Hepatocyte (in vitro differentiated cells): Measurements from ENCODE around the gene SPATA19. TPM values are rescaled to one million over a fixed set of nuclear protein-coding genes. Genes with fewer than 3 reads are reported as not detected.

Source experiments
- DNase-seq: peaks from one replicate; pipeline ENCODE4 v3.0.0-alpha.2; 2016; ENCODE audit warnings: low spot score
- H2AFZ ChIP-seq: fragments of 200-600 bp; sonication (generic); 2 replicates; pipeline ENCODE4 v1.6.0; 2016; ENCODE audit warnings: antibody characterized with exemption, mild to moderate bottlenecking
- H3K27ac ChIP-seq: fragments of 200-600 bp; sonication (generic); 2 replicates; pipeline ENCODE4 v1.5.1; 2016; ENCODE audit warnings: mild to moderate bottlenecking
- H3K27me3 ChIP-seq: fragments of 200-600 bp; sonication (generic); 2 replicates; pipeline ENCODE4 v1.6.1; 2016
- H3K36me3 ChIP-seq: fragments of 200-600 bp; sonication (generic); replicated peaks from 2 replicates; pipeline ENCODE4 v1.5.1; 2016; ENCODE audit warnings: low read depth; ENCODE audit not compliant: insufficient read depth
- H3K4me1 ChIP-seq: fragments of 200-600 bp; sonication (generic); 2 replicates; pipeline ENCODE4 v1.5.1; 2016; ENCODE audit warnings: mild to moderate bottlenecking, moderate library complexity; ENCODE audit not compliant: insufficient read depth
- H3K4me2 ChIP-seq: fragments of 200-600 bp; sonication (generic); 2 replicates; pipeline ENCODE4 v1.6.0; 2016
- H3K4me3 ChIP-seq: fragments of 200-600 bp; sonication (generic); 2 replicates; pipeline ENCODE4 v1.5.1; 2016; ENCODE audit warnings: mild to moderate bottlenecking
- H3K79me2 ChIP-seq: fragments of 200-600 bp; sonication (generic); 2 replicates; pipeline ENCODE4 v1.6.0; 2017; ENCODE audit warnings: mild to moderate bottlenecking
- H3K9me2 ChIP-seq: fragments of 200-600 bp; sonication (generic); replicated peaks from 2 replicates; pipeline ENCODE4 v1.6.0; 2017; ENCODE audit warnings: mild to moderate bottlenecking; ENCODE audit not compliant: insufficient read depth
- H3K9me3 ChIP-seq: fragments of 200-600 bp; sonication (generic); 2 replicates; pipeline ENCODE4 v1.5.1; 2016; ENCODE audit warnings: low read depth, mild to moderate bottlenecking
- H4K20me1 ChIP-seq: fragments of 200-600 bp; sonication (generic); 2 replicates; pipeline ENCODE4 v1.6.0; 2016; ENCODE audit warnings: mild to moderate bottlenecking; ENCODE audit not compliant: insufficient read depth, poor library complexity, severe bottlenecking
- EZH2 ChIP-seq: fragments of 200-600 bp; sonication (generic); IDR thresholded peaks from 2 replicates; pipeline ENCODE4 v1.6.1; 2016; ENCODE audit warnings: antibody characterized with exemption, mild to moderate bottlenecking, borderline replicate concordance
- EZH2phosphoT487 ChIP-seq: fragments of 200-600 bp; sonication (generic); IDR thresholded peaks from one replicate; pipeline ENCODE4 v1.6.1; 2018; ENCODE audit warnings: antibody characterized with exemption, mild to moderate bottlenecking, low read depth, moderate library complexity; ENCODE audit not compliant: unreplicated experiment, severe bottlenecking
- WGBS: methylation state at CpG from one replicate; pipeline ENCODE4 v1.1.6; 2016; ENCODE audit warnings: low lambda C conversion rate; ENCODE audit errors: missing lambda C conversion rate; 5-methylcytosine and 5-hydroxymethylcytosine counted together
- polyA plus RNA-seq: library from polyadenylated mRNA; unstranded; fragments of >200 nt; fragmentation: Nextera tagmentation; extraction: Ambion mirVana; gene quantifications from 2 replicates; pipeline ENCODE4 v1.2.1, GENCODE V29; 2016
- total RNA-seq: library from RNA; depleted of rRNA; stranded (reverse); fragments of >200 nt; gene quantifications from 2 replicates; pipeline ENCODE4 v1.2.3, GENCODE V29; 2014
- TF ChIP-seq, protein P1 (sequence below): fragments of 200-600 bp; sonication (generic); IDR thresholded peaks from 2 replicates; pipeline ENCODE4 v1.5.1; 2016; ENCODE audit warnings: antibody characterized with exemption, mild to moderate bottlenecking; ENCODE audit not compliant: poor library complexity

The SPATA19 gene
- total and polyA plus RNA-seq, 2 experiments from 2014 or later = not detected

- no peaks in the 10 kb centered on the region for H3K9me2 ChIP-seq
- H4K20me1 ChIP-seq = no peaks in the 10 kb centered on the region
- 89% methylated on average over 8 of the region's 8 CpGs for WGBS
- no peaks in the 10 kb centered on the region for H3K9me3 ChIP-seq
- no peak for DNase-seq
- no peaks in the 10 kb centered on the region for H3K79me2 ChIP-seq
- H3K4me2 ChIP-seq = no peak overlapping the region
- H3K27ac ChIP-seq = no peak overlapping the region
- H3K4me3 ChIP-seq = no peak overlapping the region
- H2AFZ ChIP-seq = no peak overlapping the region
- H3K36me3 ChIP-seq = no peaks in the 10 kb centered on the region
- TF ChIP-seq EZH2 = no peak
- TF ChIP-seq EZH2phosphoT487 = no peak
- H3K27me3 ChIP-seq = no peaks in the 10 kb centered on the region
- H3K4me1 ChIP-seq = no peaks in the 10 kb centered on the region
Measured at GRCh38 chr11:133892126-133892525, 46.8 kb upstream of the SPATA19 start.

- Histone ChIP-seq H2AFZ (no peak overlapping the region), H3K4me3 (no peak overlapping the region), H3K27me3 (no peaks in the 10 kb centered on the region), H4K20me1 (no peaks in the 10 kb centered on the region), H3K36me3 (no peaks in the 10 kb centered on the region), H3K9me3 (no peaks in the 10 kb centered on the region), H3K9me2 (no peaks in the 10 kb centered on the region), H3K4me1 (no peaks in the 10 kb centered on the region), H3K79me2 (no peaks in the 10 kb centered on the region), H3K4me2 (no peak overlapping the region), H3K27ac (no peak overlapping the region)
- 84% methylated on average over 3 of the region's 3 CpGs for WGBS
- TF ChIP-seq, protein P1, sequence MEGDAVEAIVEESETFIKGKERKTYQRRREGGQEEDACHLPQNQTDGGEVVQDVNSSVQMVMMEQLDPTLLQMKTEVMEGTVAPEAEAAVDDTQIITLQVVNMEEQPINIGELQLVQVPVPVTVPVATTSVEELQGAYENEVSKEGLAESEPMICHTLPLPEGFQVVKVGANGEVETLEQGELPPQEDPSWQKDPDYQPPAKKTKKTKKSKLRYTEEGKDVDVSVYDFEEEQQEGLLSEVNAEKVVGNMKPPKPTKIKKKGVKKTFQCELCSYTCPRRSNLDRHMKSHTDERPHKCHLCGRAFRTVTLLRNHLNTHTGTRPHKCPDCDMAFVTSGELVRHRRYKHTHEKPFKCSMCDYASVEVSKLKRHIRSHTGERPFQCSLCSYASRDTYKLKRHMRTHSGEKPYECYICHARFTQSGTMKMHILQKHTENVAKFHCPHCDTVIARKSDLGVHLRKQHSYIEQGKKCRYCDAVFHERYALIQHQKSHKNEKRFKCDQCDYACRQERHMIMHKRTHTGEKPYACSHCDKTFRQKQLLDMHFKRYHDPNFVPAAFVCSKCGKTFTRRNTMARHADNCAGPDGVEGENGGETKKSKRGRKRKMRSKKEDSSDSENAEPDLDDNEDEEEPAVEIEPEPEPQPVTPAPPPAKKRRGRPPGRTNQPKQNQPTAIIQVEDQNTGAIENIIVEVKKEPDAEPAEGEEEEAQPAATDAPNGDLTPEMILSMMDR = no peak
- TF ChIP-seq EZH2phosphoT487 = no peak
- no peak for TF ChIP-seq EZH2
- no peak for DNase-seq
Measured at GRCh38 chr11:133889893-133890292, 44.6 kb upstream of the SPATA19 start.

- DNase-seq = no peak
- no peaks in the 10 kb centered on the region for H3K9me3 ChIP-seq
- H3K79me2 ChIP-seq = no peaks in the 10 kb centered on the region
- no peaks in the 10 kb centered on the region for H4K20me1 ChIP-seq
- no peaks in the 10 kb centered on the region for H3K27me3 ChIP-seq
- H3K9me2 ChIP-seq = no peaks in the 10 kb centered on the region
- H2AFZ ChIP-seq = no peak overlapping the region
- no peak for TF ChIP-seq EZH2
- no peak for TF ChIP-seq EZH2phosphoT487
- TF ChIP-seq, protein P1 = no peak
- no peaks in the 10 kb centered on the region for H3K36me3 ChIP-seq
- no peak overlapping the region for H3K4me3 ChIP-seq
- no peak overlapping the region for H3K27ac ChIP-seq
- no peak overlapping the region for H3K4me2 ChIP-seq
- 78% methylated on average over 5 of the region's 5 CpGs for WGBS
- no peaks in the 10 kb centered on the region for H3K4me1 ChIP-seq
Measured at GRCh38 chr11:133889188-133889587, 43.9 kb upstream of the SPATA19 start.

DNA sequence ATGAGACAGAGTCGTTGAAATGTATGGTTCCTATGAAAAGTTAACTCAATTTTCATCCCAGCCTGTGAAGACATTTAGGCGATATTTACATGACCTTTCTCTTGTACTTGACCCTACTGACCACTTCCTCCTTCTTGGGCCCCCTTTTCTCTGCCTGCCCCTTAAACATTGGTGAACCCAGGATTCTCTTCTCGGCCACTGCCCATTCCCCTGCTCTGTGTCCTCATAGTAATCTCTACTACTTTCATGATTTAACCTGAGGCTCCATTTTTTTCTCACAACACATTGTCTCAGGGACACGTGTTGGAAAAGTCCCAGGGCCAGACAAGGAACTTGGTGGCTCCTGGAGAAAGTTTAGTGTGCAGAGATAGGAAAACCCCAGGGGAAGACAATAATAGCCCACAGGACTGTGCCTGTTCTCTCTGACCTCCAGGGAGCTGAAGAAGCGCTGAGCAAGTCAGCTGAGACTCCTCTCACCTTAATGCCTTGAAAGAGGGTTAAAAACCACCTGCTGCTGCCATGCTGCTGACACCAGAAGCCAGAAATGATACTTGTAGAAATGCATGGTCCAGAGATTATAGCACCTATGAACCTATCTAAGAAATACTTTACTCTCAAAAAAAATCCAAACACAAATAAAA is 42.5 kb upstream of the SPATA19 start:
- H3K4me2 ChIP-seq = no peak overlapping the region
- no peaks in the 10 kb centered on the region for H3K9me2 ChIP-seq
- no peaks in the 10 kb centered on the region for H3K27me3 ChIP-seq
- H3K36me3 ChIP-seq = no peaks in the 10 kb centered on the region
- no peaks in the 10 kb centered on the region for H3K9me3 ChIP-seq
- no peaks in the 10 kb centered on the region for H3K79me2 ChIP-seq
- H4K20me1 ChIP-seq = no peaks in the 10 kb centered on the region
- H3K4me3 ChIP-seq = no peak overlapping the region
- TF ChIP-seq, protein P1 = no peak
- TF ChIP-seq EZH2phosphoT487 = no peak
- no peak for TF ChIP-seq EZH2
- H2AFZ ChIP-seq = no peak overlapping the region
- WGBS = 76% methylated on average over 5 of the region's 5 CpGs
- no peaks in the 10 kb centered on the region for H3K4me1 ChIP-seq
- no peak for DNase-seq
- H3K27ac ChIP-seq = no peak overlapping the region
